Bronchial epithelial cell (primary cell): ENCODE results near the gene PHACTR1. TPM values are rescaled to one million over a fixed set of nuclear protein-coding genes. Genes with fewer than 3 reads are reported as not detected.

Source experiments
- DNase-seq: peaks from one replicate; pipeline ENCODE4 v3.0.0-alpha.2; 2010; ENCODE audit warnings: low read depth
- FAIRE-seq: peaks from 2 replicates; lab custom pipeline; 2011; peaks lifted over from hg19 to GRCh38; lab: Jason Lieb, UNC
- H3K27me3 ChIP-seq: 2 replicates; pipeline ENCODE4 v1.5.1; 2011; ENCODE audit warnings: low read length; ENCODE audit not compliant: control insufficient read depth, insufficient read depth
- H3K36me3 ChIP-seq: 2 replicates; pipeline ENCODE4 v1.5.1; 2011; ENCODE audit warnings: low read length; ENCODE audit not compliant: control insufficient read depth, insufficient read depth
- H3K4me3 ChIP-seq: 2 replicates; pipeline ENCODE4 v1.5.1; 2011; ENCODE audit warnings: mild to moderate bottlenecking, low read depth, low read length, control low read depth
- total RNA-seq: library from RNA; depleted of rRNA; stranded (reverse); fragments of >200 nt; gene quantifications from 2 replicates; pipeline ENCODE4 v1.2.1, GENCODE V29; 2014
- TF ChIP-seq, protein P1 (sequence below): IDR thresholded peaks from 2 replicates; pipeline ENCODE4 v1.5.1; 2011; ENCODE audit warnings: mild to moderate bottlenecking, moderate library complexity, low read length, control low read depth, inconsistent platforms; ENCODE audit not compliant: insufficient read depth, severe bottlenecking

The PHACTR1 gene
- total RNA-seq, 1 donor from 2014 or later = under 0.01 TPM

DNA sequence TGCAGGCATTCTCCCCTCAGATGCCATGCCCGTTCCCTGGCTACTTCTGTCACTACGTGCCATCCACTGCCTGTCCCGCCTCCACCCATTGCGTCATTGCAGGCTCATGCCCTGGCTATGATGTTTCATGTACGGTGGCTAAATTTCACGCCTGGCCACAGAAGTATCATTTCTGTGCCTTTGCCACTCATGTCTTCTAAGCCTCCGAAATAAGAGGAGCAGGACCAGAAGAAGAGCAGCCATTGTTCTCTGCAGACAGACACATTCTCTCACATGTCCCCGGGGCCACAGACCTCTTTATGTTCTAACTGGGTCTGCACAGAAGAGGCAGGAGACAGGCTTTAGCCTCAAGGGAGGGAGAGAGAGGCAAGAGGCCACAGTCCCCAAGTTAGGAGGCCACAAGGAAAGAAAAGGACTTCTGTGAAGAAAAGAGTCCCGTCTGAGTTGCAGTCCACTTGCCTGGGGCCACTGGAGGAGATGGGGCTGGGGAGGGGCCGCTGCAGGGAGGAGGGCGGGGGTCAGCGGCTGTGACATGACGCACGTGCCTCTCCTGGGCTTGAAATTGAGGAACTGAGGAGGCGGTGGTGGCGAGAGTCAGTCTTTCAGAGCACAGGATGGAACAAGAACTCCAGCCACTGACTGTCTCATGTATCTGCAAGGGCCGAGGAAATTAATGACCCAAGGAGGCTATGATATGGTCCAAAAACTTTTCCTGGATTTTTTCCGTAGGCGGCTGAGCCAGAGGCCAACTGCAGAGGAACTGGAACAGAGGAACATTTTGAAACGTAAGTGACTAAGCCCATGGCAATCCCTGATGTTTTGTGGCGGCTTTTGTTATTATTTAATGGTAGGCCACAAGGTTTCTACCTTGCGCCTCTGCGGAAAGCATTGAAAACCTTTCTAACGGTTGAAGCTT is 555.8 kb downstream of the PHACTR1 start:
- DNase-seq (no peak), FAIRE-seq (no peak)
- Histone ChIP-seq H3K27me3 (no peaks in the 10 kb centered on the region), H3K4me3 (no peak overlapping the region), H3K36me3 (no peaks in the 10 kb centered on the region)
- TF ChIP-seq, protein P1, sequence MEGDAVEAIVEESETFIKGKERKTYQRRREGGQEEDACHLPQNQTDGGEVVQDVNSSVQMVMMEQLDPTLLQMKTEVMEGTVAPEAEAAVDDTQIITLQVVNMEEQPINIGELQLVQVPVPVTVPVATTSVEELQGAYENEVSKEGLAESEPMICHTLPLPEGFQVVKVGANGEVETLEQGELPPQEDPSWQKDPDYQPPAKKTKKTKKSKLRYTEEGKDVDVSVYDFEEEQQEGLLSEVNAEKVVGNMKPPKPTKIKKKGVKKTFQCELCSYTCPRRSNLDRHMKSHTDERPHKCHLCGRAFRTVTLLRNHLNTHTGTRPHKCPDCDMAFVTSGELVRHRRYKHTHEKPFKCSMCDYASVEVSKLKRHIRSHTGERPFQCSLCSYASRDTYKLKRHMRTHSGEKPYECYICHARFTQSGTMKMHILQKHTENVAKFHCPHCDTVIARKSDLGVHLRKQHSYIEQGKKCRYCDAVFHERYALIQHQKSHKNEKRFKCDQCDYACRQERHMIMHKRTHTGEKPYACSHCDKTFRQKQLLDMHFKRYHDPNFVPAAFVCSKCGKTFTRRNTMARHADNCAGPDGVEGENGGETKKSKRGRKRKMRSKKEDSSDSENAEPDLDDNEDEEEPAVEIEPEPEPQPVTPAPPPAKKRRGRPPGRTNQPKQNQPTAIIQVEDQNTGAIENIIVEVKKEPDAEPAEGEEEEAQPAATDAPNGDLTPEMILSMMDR = no peak

GRCh38 chr6:13273202-13273930 is 556.8 kb downstream of the PHACTR1 start:
- no peaks in the 10 kb centered on the region for H3K36me3 ChIP-seq
- FAIRE-seq (no peak), DNase-seq (no peak)
- H3K27me3 ChIP-seq = no peaks in the 10 kb centered on the region
- TF ChIP-seq, protein P1 = no peak
- H3K4me3 ChIP-seq = no peak overlapping the region

GRCh38 chr6:13273931-13274706 is 557.6 kb downstream of the PHACTR1 start:
- no peaks in the 10 kb centered on the region for H3K27me3 ChIP-seq
- FAIRE-seq = no peak
- H3K36me3 ChIP-seq = no peaks in the 10 kb centered on the region
- TF ChIP-seq, protein P1 = no peak
- DNase-seq = no peak
- no peak overlapping the region for H3K4me3 ChIP-seq

DNA sequence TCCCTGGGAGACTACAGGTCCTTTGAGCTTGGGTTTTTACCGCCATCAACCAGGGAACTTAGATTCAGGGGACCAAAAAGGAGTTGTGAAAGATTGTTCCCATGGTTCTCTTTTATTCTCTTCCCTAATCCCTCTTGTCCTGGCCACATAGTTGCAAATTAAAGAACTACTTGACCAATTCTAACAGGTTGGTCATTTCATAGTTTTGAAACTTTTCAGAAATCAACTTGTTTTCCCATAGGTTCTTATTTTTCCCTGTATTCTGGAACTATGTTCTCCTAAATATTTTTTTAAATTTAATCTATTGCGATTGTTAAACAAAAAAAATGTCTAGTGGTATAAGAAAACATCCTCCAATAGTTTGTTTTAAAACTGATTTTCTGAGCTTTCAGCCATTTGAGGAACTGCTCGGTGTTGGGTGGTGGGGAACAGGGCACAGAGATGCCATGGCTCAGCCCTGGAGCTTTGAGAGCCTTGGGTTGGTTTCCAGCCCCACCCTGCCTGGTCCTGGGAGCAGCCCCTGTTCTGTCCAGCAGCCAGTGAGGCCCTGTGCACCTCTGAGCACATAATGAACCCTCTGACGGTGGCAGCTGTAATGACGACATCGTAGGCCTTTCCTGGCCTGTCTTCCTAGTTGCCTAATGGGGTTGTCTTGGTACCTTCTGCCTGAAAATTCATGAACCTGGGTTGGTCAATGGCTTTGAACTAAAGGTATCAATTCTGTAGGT is 558.3 kb downstream of the PHACTR1 start:
- DNase-seq (no peak), FAIRE-seq (no peak)
- no peak overlapping the region for H3K4me3 ChIP-seq
- TF ChIP-seq, protein P1 = no peak
- H3K36me3 ChIP-seq = no peaks in the 10 kb centered on the region
- no peaks in the 10 kb centered on the region for H3K27me3 ChIP-seq

DNA sequence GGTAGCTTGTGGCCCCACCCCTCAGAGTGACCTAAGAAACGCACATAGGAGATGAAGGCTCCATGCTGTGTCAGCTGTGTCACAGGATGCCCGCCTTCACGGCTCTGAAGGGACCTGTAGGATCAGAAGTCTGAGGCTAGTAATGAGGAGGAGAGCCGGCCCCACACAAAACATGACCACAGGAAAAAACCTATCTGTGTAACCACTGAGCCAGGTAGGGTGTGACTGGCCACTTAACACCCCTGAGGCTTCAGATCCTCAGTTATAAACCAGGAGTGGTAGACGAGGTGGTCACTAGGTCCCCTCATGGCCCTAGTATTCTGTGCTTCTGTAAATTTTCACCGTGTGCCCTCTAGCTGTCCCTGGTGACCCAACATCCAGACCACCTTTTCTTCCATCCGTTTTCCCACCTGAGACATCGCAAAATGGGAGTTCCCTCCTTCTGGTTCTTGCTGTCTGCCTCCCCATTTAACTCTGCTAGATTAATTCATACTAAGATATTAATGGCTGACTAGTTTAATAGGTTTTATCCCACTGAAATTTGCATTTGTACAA is 558.9 kb downstream of the PHACTR1 start:
- H3K4me3 ChIP-seq = no peak overlapping the region
- no peaks in the 10 kb centered on the region for H3K27me3 ChIP-seq
- DNase-seq (no peak), FAIRE-seq (no peak)
- TF ChIP-seq, protein P1 = no peak
- H3K36me3 ChIP-seq = no peaks in the 10 kb centered on the region
